Measurements from ENCODE around the gene BRICD5. TPM values are rescaled to one million over a fixed set of nuclear protein-coding genes. Genes with fewer than 3 reads are reported as not detected.
A peak's percentile ranks its signal among the peaks of the same experiment; 100 is the strongest.

BRICD5 gene
- total RNA-seq, 1 donor from 2014 or later, result 1.7 TPM

DNA sequence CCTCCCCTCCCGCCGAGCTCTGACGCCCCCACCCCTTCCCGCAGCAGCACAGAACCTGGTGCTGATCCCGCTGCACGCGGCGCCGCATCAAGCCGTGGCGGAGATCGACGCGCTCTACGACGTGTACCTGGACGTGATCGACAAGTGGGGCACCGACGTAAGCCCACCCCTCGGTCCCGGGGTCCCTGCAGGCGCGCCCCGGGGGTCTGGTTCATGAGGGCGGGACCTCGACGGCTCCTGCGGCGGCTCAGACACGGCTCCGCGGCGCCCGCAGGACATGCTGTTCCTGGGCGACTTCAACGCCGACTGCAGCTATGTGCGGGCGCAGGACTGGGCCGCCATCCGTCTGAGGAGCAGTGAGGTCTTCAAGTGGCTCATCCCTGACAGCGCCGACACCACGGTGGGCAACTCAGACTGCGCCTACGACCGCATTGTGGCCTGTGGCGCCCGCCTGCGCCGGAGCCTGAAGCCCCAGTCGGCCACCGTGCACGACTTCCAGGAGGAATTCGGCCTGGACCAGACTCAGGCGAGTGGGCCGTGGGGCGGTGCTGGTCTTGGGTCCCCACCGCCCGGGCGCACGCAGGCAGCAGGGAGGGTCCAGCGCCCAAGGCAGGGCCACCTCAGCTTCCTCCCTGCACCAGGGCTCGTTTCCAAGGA, 27.0 kb upstream of the BRICD5 start:
- DNase-seq (ENCODE audit: low read depth), result no peak

DNA sequence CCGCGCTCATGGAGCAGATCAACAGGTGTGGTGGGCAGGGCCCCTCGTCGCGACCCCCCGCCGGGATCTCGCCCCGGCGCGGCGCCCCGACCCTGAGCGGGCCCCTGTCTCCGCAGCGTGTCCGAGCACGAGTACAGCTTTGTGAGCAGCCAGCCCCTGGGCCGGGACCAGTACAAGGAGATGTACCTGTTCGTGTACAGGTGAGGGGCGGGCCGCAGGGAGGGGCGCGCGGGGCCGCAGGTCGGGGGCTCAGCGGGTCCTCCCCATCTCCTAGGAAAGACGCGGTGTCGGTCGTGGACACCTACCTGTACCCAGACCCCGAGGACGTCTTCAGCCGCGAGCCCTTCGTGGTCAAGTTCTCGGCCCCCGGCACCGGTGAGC, 26.4 kb upstream of the BRICD5 start:
- no peak for DNase-seq (ENCODE audit: low read depth)

DNA sequence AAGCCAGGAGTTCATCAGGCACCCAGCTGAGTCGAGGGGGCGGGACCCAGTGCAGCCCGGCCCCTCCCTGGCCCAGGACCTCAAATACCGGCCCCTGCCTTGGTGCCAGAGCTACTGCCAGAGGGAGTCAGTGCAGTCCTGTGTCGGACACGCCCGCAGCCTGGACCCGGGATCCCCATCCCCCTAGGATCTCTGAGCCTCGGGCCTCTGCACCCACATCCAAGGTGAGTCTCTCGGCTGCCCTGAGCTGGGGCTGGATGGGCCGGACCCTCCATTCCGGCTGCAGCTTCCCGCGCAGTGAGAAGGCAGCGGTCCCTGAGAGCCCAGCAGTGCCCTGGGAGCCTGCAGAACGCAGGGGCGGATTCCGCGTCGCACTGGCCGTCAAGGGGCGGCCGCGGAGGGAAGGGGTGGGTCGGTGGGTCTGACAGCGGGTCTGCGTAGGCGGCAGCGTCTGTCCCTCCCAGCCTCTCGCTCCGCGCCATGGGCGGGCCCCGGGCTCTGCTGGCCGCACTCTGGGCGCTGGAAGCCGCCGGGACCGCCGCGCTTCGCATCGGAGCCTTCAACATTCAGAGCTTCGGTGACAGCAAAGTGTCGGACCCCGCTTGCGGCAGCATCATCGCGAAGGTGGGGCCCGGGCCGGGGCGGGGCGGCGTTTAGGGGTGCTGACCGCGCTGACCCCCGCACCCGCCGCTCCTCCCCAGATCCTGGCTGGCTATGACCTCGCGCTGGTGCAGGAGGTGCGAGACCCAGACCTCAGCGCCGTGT, 25.9 kb upstream of the BRICD5 start, which contains the start of gene DNASE1L2:
Gene DNASE1L2, plus strand, starts transcription at position 108 of the 765 bp plus-strand sequence. Its CDS starts 373 bp downstream, at position 481.
- no peak for DNase-seq (ENCODE audit: low read depth)

DNA sequence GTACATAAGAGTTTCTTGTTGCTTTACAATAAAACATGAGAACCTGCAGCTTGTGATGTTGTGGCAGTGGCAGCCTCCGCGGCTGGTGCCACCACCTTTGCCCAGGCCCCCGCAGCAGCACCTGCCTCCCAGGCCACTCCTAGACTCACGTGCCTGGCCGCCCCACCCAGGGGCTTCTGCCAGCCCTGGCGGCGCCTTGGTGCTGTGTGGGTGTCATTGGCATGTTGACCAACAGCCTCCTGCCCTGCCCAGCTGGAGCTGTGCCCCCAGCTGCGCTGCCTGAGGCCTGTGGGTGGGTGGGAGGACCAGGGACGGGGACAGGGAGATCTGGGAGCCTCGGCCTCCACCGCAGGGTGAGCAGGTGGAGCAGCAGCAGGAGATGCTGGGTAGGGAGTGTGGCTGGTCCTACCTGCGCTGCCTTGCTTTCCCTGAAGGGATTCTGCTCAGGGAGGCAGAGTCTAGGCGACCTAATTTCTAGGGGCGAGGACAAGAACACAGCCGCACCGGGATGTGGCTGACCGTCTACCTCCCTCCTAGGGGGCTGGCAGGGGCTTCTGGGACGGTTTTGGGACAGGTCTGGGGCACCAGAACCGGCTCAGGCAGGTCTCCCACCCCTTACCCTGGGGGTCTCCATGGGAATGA, 25.2 kb upstream of the BRICD5 start:
- no peak for DNase-seq (ENCODE audit: low read depth)

DNA sequence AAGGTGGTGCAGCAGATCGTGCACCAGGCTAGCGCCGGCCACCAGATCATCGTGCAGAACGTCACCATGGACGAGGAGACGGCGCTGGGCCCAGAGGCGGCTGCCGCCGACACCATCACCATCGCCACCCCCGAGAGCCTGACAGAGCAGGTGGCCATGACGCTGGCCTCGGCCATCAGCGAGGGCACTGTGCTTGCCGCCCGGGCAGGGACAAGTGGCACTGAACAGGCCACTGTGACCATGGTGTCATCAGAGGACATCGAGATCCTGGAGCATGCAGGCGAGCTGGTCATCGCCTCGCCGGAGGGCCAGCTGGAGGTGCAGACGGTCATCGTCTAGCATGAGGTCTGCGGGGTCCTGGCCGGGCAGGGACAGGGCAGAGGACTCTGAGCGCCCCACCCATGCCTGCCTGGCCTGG, 24.6 kb upstream of the BRICD5 start:
- DNase-seq (ENCODE audit: low read depth), result no peak

DNA sequence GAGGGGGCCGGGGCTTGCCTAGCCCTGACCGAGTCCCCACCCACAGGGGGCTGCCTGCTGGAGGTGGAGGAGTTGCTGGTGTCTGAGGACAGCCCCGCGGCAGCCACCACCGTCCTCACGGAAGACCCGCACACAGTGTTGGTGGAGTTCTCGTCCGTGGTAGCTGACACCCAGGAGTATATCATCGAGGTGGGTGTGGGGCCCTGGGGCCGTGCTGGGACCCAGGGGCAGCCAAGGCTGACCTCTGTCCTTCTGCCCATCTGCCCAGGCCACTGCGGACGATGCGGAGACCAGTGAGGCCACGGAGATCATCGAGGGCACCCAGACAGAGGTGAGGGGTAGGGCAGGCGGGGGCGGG, 24.1 kb upstream of the BRICD5 start:
- no peak for DNase-seq (ENCODE audit: low read depth)

DNA sequence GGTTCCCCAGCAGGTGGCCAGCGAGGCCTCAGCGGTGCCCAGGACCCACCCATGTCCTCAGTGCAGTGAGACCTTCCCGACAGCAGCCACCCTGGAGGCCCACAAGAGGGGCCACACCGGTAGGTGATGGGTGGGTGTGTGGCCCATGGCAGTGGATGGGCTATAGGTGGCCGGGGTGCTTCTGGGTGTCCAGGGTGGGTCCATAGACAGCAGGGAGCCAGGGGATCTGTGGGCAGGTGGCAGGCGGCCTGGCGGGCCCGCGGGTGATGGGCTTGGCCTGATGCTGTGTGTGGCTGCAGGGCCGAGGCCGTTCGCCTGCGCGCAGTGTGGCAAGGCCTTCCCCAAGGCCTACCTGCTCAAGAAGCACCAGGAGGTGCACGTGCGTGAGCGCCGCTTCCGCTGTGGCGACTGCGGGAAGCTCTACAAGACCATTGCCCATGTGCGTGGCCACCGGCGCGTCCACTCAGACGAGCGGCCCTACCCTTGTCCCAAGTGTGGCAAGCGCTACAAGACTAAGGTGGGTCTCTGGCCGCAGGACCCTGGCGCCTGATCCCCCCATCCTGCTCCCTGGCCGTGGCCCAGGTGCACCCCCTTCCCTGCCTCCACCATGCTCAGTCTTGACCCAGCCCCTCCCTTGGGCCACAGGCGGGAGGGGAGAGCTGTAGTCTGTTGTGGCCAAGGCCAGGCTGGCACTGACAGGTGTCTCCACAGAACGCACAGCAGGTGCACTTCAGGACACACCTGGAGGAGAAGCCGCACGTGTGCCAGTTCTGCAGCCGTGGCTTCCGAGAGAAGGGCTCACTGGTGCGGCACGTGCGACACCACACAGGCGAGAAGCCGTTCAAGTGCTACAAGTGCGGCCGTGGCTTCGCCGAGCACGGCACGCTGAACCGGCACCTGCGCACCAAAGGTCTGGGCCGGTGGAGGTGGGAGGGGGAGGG, 23.5 kb upstream of the BRICD5 start:
- DNase-seq (ENCODE audit: low read depth), result no peak

DNA sequence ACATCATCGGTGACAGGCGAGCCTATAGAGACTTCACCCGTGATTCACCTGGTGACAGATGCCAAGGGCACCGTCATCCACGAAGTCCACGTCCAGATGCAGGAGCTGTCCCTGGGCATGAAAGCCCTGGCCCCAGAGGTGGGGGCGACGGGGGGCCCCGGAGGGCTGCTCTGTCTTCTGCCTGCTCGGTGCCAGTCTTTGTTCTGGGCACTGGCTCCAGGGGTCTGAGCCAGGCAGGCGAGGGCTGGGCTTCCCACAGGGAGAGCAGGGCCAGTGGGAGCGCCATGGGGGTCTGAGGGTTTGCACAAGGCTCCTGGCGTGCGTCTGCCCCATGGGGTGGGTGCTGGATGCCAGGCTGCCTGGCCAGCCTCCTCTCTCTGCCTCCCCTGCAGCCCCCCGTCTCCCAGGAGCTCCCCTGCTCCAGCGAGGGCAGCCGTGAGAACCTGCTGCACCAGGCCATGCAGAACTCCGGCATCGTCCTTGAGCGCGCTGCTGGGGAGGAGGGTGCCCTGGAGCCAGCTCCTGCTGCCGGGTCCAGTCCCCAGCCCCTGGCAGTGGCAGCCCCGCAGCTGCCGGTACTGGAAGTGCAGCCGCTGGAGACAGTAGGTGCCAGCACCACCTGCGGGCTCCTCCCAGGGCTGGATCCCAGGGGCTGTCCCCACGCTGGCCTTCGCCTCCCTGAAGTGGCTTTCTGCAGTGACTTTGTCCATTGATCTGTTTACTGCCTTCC, 22.5 kb upstream of the BRICD5 start:
- DNase-seq (ENCODE audit: low read depth), result no peak

DNA sequence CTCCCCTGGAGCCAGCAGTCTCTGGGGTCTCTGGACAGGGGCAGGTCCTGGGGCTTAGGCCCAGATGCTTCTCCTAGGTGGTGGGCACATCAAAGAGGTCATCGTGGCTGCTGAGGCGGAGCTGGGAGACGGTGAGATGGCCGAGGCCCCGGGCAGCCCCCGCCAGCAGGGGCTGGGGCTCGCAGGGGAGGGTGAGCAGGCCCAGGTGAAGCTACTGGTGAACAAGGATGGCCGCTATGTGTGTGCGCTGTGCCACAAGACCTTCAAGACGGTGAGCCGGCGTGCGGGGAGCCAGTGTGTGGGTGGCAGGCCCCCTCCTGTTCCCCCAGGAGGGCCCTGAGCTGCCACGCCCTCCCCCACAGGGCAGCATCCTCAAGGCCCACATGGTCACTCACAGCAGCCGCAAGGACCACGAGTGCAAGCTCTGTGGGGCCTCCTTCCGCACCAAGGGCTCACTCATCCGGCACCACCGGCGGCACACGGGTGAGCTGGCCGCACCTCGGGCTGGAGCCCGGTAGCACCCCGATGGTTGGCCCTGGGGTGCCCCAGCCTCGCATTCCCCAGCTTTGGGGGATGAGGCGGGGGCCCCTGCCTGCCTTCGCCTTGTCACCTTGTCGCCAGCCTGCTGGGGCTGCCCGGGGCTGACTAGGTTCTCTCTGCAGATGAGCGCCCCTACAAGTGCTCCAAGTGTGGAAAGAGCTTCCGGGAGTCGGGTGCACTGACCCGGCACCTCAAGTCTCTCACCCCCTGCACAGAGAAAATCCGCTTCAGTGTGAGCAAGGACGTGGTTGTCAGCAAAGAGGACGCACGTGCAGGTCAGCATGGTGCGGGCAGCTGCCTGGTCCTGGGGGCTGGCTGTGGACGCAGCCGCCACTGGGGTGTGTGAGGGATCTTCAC, 21.7 kb upstream of the BRICD5 start:
- no peak for DNase-seq (ENCODE audit: low read depth)

DNA sequence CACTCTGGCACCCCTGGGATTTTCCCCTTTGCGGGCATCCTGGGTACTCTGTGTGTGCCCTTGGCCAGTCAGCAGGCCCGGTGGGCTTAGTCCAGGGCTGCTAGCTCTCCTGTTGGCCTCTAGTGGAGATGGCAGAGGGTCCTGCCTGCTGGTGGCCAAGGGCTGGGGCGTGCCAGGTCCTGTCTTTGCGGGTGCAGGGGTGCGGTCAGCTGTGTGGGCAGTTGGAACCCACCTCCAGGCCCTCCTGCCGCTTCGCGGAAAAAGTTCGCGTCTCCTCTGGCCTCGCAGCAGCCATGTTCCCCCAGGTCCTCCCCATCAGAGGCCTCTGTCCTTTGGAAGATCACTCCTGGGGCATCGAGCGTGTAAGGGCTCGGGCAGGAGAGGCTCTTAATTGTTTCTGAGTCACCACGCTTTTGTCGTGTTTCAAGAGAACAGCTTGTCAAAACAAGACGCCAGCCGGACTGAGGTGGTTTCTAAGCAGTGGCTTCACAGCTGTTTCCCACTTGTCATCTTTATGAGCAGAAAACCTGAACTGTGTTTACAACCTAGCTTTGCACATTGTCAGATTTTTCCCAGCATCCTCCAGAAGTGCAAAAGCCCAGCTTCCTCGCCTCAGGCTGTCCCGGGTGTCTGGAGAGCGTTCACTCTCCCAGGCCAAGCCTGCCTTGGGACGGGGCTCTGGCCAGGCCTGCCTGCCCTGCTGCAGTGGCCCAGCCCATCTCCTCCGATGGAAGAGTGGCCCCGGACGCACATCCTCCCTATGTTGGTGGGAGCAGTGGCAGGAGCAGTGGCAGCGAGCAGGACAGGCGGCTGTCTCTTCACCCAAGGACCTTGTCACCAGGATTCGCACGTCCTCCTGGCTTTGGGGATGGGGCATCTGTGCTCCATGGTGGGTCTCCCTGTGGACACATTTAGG, 20.6 kb upstream of the BRICD5 start:
- no peak for DNase-seq (ENCODE audit: low read depth)

DNA sequence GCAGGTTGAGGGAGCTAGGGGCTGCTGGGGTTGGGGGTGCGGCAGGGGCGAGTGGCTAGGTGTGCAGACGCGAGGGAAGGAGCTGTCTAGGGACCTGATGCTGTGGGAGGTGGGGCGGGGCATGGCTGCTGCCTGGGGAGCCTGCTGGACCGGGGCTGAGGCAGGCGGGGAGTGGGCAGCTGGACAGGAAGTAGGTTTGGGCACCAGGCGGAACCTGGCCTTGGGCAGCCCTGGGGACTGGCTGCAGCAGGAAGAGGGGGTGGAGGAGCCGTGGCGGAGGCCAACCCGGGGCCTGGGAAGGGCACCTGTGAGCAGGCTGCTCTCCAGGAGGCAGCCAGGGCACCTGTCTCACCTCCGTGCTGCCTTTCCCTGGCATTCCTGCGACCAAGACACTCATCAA, 19.7 kb upstream of the BRICD5 start:
- DNase-seq (ENCODE audit: low read depth), result no peak

DNA sequence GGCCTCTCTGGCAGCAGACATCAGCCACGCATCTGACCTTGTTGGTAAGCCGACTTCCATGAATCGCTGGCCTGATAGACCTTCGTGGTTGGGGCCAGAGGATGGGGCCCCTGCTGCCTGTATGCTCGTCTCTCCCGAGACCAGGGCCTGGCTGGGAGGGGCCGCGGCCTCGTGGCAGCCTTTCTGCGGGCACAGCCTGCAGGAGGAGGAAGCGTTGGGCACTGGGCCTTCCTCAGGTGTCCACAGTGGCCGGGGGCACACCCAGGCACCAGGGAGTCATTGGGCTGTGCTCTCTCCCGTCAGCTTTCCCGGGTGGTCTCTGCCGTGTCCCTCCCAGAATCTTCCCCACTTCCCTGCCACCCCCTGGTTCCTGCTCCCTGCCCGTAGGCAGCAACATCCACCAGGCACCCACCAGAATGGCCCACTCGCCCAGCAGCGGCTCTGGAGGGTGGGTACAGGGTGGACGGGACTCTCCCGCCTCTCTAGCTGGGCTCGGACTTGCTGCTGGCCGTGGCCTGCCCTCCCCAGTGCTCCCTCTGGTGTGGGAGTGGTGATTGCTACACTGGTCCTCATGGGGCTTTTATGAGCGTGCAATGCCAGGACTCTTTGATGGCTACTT, 19.1 kb upstream of the BRICD5 start:
- DNase-seq (ENCODE audit: low read depth), result no peak

DNA sequence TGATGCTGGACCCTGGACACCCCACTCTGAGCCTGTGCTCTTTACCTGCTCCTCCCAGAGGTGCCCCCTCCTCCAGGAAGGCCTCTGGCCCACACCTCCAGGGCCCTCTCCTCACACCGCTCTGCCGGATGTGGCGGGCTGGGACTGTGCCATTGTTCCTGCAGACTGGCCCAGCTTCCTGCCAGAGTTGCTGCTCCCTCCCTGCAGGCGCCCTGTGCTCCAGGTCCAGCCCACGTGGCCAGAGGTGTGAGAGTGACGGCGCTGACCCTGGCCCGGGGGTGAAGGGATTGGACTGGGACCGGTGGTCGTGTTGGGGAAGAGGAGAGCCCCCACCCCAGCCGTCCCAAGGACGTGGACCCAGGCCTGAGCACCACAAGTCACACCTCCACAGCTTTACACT, 18.4 kb upstream of the BRICD5 start:
- DNase-seq (ENCODE audit: low read depth), result no peak

DNA sequence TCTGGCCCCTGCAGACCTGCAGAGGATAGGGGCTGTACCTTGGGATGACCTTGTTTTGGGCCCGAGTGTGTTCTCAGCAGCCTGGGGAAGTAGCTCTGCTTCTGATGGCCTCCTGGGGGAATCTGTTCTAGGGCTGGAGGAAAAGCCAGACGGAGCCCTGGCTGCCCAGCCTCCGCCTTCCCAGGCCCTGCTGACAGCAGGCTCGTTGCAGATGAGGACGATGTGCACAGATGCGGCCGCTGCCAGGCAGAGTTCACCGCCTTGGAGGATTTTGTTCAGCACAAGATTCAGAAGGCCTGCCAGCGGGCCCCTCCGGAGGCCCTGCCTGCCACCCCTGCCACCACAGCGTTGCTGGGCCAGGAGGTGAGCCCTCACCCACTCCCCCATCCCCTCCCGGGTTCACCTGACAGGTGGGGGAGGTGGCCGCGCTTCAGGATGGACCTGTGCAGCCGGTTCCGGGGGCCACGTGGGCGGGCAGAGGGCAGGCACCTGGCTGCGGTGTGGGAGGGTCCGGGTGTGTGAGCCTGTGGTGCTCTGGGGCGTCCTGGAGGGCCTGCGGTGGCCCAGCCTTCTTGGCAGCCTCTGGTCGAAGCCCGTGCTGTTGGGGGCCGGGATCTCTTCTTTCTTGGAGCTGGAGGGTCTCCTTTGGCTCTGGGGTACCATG, 17.6 kb upstream of the BRICD5 start:
- no peak for DNase-seq (ENCODE audit: low read depth)

DNA sequence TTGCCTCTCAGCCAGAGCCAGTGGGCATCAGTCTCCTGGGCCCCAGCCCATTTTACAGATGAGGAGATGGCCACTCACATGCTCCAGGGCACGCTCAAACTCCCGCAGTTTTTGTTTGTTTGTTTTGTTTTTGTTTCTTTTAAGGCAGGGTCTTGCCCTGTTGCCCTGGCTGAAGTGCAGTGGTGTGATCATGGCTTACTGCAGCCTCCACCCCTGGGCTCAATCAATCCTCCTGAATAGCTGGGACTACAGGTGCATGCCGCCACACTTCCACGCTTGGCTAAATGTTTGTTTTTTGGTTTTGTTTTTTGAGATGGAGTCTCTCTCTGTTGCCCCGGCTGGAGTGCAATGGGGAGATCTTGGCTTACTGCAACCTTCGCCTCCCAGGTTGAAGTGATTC, 16.3 kb upstream of the BRICD5 start:
- no peak for DNase-seq (ENCODE audit: low read depth)

DNA sequence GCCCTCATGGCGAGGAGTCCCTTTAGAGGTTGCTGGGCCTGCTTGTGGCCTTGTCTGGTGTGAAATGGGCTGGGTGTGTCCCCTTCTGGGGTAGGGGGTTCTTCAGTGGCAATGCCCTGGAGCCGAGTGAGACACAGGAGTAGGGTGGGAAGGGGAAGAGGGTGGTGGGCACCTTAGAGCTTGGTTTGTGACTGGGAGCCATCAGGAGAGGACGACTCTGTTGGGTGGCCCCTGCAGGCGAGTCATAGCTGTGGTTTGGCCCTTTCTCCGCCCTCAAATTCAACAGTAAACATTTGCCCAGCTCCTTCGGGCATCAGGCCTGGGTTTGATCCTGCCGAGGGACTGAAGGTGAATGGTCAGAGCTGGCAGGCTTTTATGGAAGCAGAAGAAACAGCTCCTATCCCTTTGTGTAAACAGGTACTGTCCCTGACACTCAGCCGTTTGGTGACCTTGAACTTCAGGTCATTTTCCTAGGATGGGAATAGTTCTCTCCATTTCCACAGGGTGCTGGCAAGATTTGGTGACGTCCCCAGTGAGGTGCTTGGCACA, 15.7 kb upstream of the BRICD5 start:
- DNase-seq (ENCODE audit: low read depth), result peak; percentile 18

DNA sequence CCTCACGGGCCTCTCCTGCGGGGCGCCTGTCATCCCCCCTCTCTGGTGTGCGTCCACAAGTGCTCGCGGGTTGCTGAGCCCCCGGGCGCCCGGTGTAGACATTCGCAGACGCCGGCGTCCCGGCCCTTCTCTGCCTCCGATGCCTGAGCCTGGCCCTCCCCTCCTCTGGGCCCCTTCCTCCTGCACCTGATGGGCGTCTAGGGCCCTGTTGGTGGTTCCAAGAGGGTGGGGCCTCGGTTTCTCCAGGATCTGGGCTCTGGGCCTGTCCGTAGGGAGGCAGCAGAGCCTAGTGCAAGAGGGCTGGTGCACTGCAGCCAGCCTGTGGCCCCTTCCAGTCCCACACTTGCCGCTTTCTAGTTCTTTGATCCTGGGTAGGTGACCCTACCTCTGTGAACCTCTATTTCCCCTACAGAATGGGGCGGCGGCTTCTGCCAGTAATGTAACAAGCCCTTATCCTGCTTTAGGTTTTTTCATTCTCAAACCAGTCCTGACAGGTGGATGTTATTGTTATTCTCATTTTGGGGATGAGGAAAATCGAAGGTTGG, 13.4 kb upstream of the BRICD5 start:
- peak; percentile 25 for DNase-seq (ENCODE audit: low read depth)

All from renal cortical epithelial cell (primary cell).